Mammary epithelial cell (primary cell): ENCODE data around the gene FMNL2.

Source experiments
- CTCF ChIP-seq, 2 donors: IDR thresholded peaks in 1 of 2; conservative IDR thresholded peaks in 1 of 2; 2 replicates each; pipeline ENCODE4 v1.5.1; 2011 to 2012; ENCODE audit warnings: inconsistent platforms in 2 of 2, low read length in 2 of 2, mild to moderate bottlenecking in 2 of 2, control low read depth in 1 of 2, low read depth in 1 of 2; ENCODE audit not compliant: insufficient read depth in 1 of 2; ENCODE audit errors: extremely low read depth in 1 of 2
- EZH2 ChIP-seq: IDR thresholded peaks from 2 replicates; pipeline ENCODE4 v1.6.1; 2012; ENCODE audit warnings: low read length, inconsistent platforms, borderline replicate concordance

- TF ChIP-seq EZH2 (no peak), CTCF (conservative IDR thresholded peaks at IDR 0.05 in 1 of 2, IDR thresholded peaks at IDR 0.05 in 1 of 2; ENCODE audit: extremely low read depth in 1 of 2, insufficient read depth in 1 of 2, low read depth in 1 of 2, low read length in 2 of 2) (no peak)
These were observed 75.2 kb downstream of the FMNL2 start for GRCh38 chr2:152410165-152410597.
